ENCODE results near the gene RSBN1L. TPM values are rescaled to one million over a fixed set of nuclear protein-coding genes. Genes with fewer than 3 reads are reported as not detected.
"Not testable (repeated sequence)": the region's sequence is repeated elsewhere in the genome, so short reads cannot be mapped to it uniquely, and the experiment has no call there.

The RSBN1L gene
- total and polyA plus RNA-seq, 4 experiments from 2014 or later: 6.3 to 51.0 (median 26.3) TPM

GRCh38 chr7:77697535-77697831, 1.2 kb downstream of the RSBN1L start:
- H3K4me1 ChIP-seq (ENCODE audit: insufficient read depth, low read length): peaks cover 57% of the 10 kb centered on the region
- intact Hi-C loops (cut with micrococcal nuclease): loop anchor here (2.0 to 5.0 kb wide), 3 partner anchors 40 to 1395 kb away; partner anchors contain the start of gene HSPB1

DNA sequence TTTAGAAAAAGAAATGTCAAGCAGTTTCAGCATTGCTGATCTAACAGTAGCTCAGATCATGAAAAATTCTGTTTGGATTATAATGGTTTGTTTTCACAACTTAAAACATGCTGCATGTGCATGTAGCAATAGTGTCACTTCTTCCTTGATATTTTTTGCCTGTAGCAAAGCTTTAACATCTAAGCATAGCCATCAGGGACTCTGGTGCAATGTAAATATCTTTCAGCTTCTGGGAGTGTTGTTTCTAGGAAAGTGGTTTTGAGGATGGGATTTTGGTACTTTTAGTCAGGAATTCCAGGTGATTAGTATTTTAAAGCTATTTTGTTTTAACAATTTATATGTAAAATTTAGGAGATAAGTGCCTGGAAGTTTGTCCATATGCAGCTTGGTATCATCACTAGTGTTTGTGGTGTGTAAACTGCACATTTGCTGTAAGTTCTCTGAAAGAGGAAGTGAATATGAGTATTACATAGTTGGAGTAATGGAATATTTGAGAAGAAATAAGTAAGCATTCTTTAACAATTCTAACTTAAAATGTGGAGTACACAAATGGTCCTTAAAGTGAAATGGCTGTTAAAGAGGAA, 1.9 kb downstream of the RSBN1L start:
- DNase-seq: no peak
- no peaks in the 10 kb centered on the region for H3K36me3 ChIP-seq (ENCODE audit: insufficient read depth, low read length)
- ChIA-PET POLR2A (ENCODE audit: partially characterized antibody) (interaction anchor here (0.8 to 4.1 kb wide), 7 partner anchors 9 to 282 kb away, joined by 3 to 41 read pairs (median 5); partner anchors contain the start of genes GSAP, PHTF2 and TMEM60), CTCF (ENCODE audit: partially characterized antibody) (interaction anchor here (0.8 to 2.1 kb wide), 13 partner anchors 9 to 236 kb away, joined by 3 to 7 read pairs (median 4); no protein-coding TSS in a partner anchor)
- peak overlapping the region; percentile 89 for H3K27ac ChIP-seq (ENCODE audit: low read depth, low read length)
- H3K36me3 Mint-ChIP-seq: peaks cover 11 to 34% of the 10 kb centered on the region in 2 donors
- peak overlapping the region; percentile 74 to 99 for H3K4me3 ChIP-seq (ENCODE audit: low read length in 2 of 2)
- peaks cover 41 to 77% (median 61%) of the 10 kb centered on the region in 4 donors for H3K4me1 Mint-ChIP-seq
- peaks cover 64% of the 10 kb centered on the region for H3K4me1 ChIP-seq (ENCODE audit: insufficient read depth, low read length)
- H3K4me3 Mint-ChIP-seq: peak overlapping the region; percentile 91 to 99 (median 98)
- no peaks in the 10 kb centered on the region for H3K27me3 ChIP-seq (ENCODE audit: insufficient read depth, low read length)
- H3K27me3 Mint-ChIP-seq: no peaks in the 10 kb centered on the region
- peak overlapping the region; percentile 60 to 96 (median 95) for H3K27ac Mint-ChIP-seq
- no peaks in the 10 kb centered on the region for H3K9me3 Mint-ChIP-seq
- intact Hi-C loops (cut with micrococcal nuclease): loop anchor here (5.0 kb wide), 2 partner anchors 41 to 1396 kb away; partner anchors contain the start of gene HSPB1
- H3K9me3 ChIP-seq (ENCODE audit: control insufficient read depth in 1 of 2, low read length in 2 of 2): no peaks in the 10 kb centered on the region

More at GRCh38 chr7:77697535-77697831, 1.2 kb downstream of the RSBN1L start:
- Mint-ChIP-seq H3K27ac (peak overlapping the region; percentile 87 to 99 (median 96)), H3K4me3 (peak overlapping the region; percentile 91 to 99 (median 98)), H3K9me3 (no peaks in the 10 kb centered on the region), H3K36me3 (peaks cover 11 to 32% of the 10 kb centered on the region in 2 donors), H3K27me3 (no peaks in the 10 kb centered on the region), H3K4me1 (peaks cover 36 to 75% (median 58%) of the 10 kb centered on the region in 4 donors)
- Histone ChIP-seq H3K27me3 (ENCODE audit: insufficient read depth, low read length) (no peaks in the 10 kb centered on the region), H3K36me3 (ENCODE audit: insufficient read depth, low read length) (no peaks in the 10 kb centered on the region), H3K27ac (ENCODE audit: low read depth, low read length) (peak overlapping the region; percentile 89), H3K9me3 (ENCODE audit: control insufficient read depth in 1 of 2, low read length in 2 of 2) (no peaks in the 10 kb centered on the region), H3K4me3 (ENCODE audit: low read length in 2 of 2) (peak overlapping the region; percentile 74 to 99)
- CTCF ChIA-PET (ENCODE audit: partially characterized antibody): interaction anchor here (0.8 to 2.1 kb wide), 11 partner anchors 10 to 236 kb away, joined by 3 to 7 read pairs (median 4); no protein-coding TSS in a partner anchor
- POLR2A ChIA-PET (ENCODE audit: partially characterized antibody): interaction anchor here (0.7 to 4.1 kb wide), 10 partner anchors 10 to 282 kb away, joined by 3 to 41 read pairs (median 4); partner anchors contain the start of genes GSAP, PHTF2 and TMEM60
- peak in 2 of 5 donors; percentile 11 to 48 for DNase-seq

DNA sequence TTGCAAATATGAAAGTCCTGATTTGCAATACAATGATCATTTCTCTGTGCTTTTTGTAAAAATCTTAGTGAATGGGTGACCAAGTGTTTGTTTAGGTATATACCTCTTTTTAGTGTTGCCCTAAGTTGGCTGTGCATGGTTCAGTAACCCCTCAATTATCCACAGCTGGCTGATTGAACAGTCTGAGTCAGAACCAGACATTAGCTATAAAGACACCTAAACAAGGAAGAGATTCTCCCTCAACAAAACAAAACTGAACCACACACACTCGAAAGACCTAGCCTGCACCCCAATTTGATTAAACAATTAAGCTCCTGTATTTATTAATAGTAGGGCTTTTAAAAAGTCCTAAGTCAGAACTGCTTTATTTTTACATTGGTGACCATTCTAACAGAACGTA, 2.8 kb downstream of the RSBN1L start:
- peaks cover 39 to 76% (median 59%) of the 10 kb centered on the region in 4 donors for H3K4me1 Mint-ChIP-seq
- H3K36me3 Mint-ChIP-seq: peaks cover 11 to 36% of the 10 kb centered on the region in 2 donors
- H3K4me1 ChIP-seq (ENCODE audit: insufficient read depth, low read length): peaks cover 69% of the 10 kb centered on the region

GRCh38 chr7:77702513-77702912, 6.3 kb downstream of the RSBN1L start:
- CTCF ChIA-PET (ENCODE audit: partially characterized antibody): interaction anchor here (1.0 kb wide), 1 partner anchor 15 kb away, joined by 3 read pairs; no protein-coding TSS in a partner anchor
- Histone ChIP-seq H3K27me3 (ENCODE audit: insufficient read depth, low read length) (no peaks in the 10 kb centered on the region), H3K4me1 (ENCODE audit: insufficient read depth, low read length) (peaks cover 73% of the 10 kb centered on the region), H3K4me3 (ENCODE audit: low read length in 2 of 2) (no peak overlapping the region), H3K27ac (ENCODE audit: low read depth, low read length) (no peak overlapping the region), H3K36me3 (ENCODE audit: insufficient read depth, low read length) (no peaks in the 10 kb centered on the region), H3K9me3 (ENCODE audit: control insufficient read depth in 1 of 2, low read length in 2 of 2) (no peaks in the 10 kb centered on the region)
- Mint-ChIP-seq H3K9me3 (no peaks in the 10 kb centered on the region), H3K36me3 (peaks cover 11 to 23% of the 10 kb centered on the region in 2 donors), H3K4me3 (peak overlapping the region in 7 of 8 donors; percentile 8 to 70 (median 52)), H3K27ac (peak overlapping the region in 4 of 7 donors; percentile 17 to 74 (median 29)), H3K4me1 (peaks cover 36 to 71% (median 54%) of the 10 kb centered on the region in 4 donors), H3K27me3 (no peaks in the 10 kb centered on the region)
- POLR2A ChIA-PET (ENCODE audit: partially characterized antibody): no interaction called here
- DNase-seq: no peak
- intact Hi-C loops (cut with micrococcal nuclease): no loop called here

More for the DNA sequence above, 2.8 kb downstream of the RSBN1L start:
- no peaks in the 10 kb centered on the region for H3K36me3 ChIP-seq (ENCODE audit: insufficient read depth, low read length)
- H3K27ac ChIP-seq (ENCODE audit: low read depth, low read length): no peak overlapping the region
- H3K27ac Mint-ChIP-seq: peak overlapping the region in 5 of 7 donors; percentile 3 to 82 (median 37)
- peak overlapping the region in 1 of 2 donors; percentile 3 for H3K4me3 ChIP-seq (ENCODE audit: low read length in 2 of 2)
- H3K27me3 ChIP-seq (ENCODE audit: insufficient read depth, low read length): no peaks in the 10 kb centered on the region
- intact Hi-C loops (cut with micrococcal nuclease): loop anchor here (5.0 kb wide), 2 partner anchors 42 to 1397 kb away; partner anchors contain the start of gene HSPB1
- H3K9me3 Mint-ChIP-seq: no peaks in the 10 kb centered on the region
- DNase-seq: no peak
- CTCF ChIA-PET (ENCODE audit: partially characterized antibody): interaction anchor here (1.0 to 1.3 kb wide), 3 partner anchors 50 to 60 kb away, joined by 3 to 4 read pairs (median 3); no protein-coding TSS in a partner anchor
- POLR2A ChIA-PET (ENCODE audit: partially characterized antibody): interaction anchor here (1.8 kb wide), 1 partner anchor 99 kb away, joined by 5 read pairs; the partner anchor contains the start of genes PHTF2 and TMEM60
- no peaks in the 10 kb centered on the region for H3K27me3 Mint-ChIP-seq
- no peaks in the 10 kb centered on the region for H3K9me3 ChIP-seq (ENCODE audit: control insufficient read depth in 1 of 2, low read length in 2 of 2)
- H3K4me3 Mint-ChIP-seq: peak overlapping the region in 7 of 8 donors; percentile 0 to 99 (median 71)

GRCh38 chr7:77702968-77703472, 6.8 kb downstream of the RSBN1L start:
- intact Hi-C loops (cut with micrococcal nuclease): no loop called here
- Histone ChIP-seq H3K36me3 (ENCODE audit: insufficient read depth, low read length) (no peaks in the 10 kb centered on the region), H3K9me3 (ENCODE audit: control insufficient read depth in 1 of 2, low read length in 2 of 2) (no peaks in the 10 kb centered on the region), H3K27me3 (ENCODE audit: insufficient read depth, low read length) (no peaks in the 10 kb centered on the region), H3K27ac (ENCODE audit: low read depth, low read length) (no peak overlapping the region), H3K4me3 (ENCODE audit: low read length in 2 of 2) (no peak overlapping the region), H3K4me1 (ENCODE audit: insufficient read depth, low read length) (peaks cover 70% of the 10 kb centered on the region)
- POLR2A ChIA-PET (ENCODE audit: partially characterized antibody): interaction anchor here (0.6 kb wide), 1 partner anchor 244 kb away, joined by 3 read pairs; no protein-coding TSS in a partner anchor
- no peak for DNase-seq
- no peaks in the 10 kb centered on the region for H3K27me3 Mint-ChIP-seq
- peaks cover 11 to 21% of the 10 kb centered on the region in 2 donors for H3K36me3 Mint-ChIP-seq
- H3K4me1 Mint-ChIP-seq: peaks cover 35 to 69% (median 53%) of the 10 kb centered on the region in 4 donors
- no peaks in the 10 kb centered on the region for H3K9me3 Mint-ChIP-seq
- peak overlapping the region in 2 of 7 donors; percentile 5 to 28 for H3K27ac Mint-ChIP-seq
- H3K4me3 Mint-ChIP-seq: peak overlapping the region in 6 of 8 donors; percentile 23 to 65 (median 54)
- CTCF ChIA-PET (ENCODE audit: partially characterized antibody): interaction anchor here (0.8 to 1.0 kb wide), 2 partner anchors 15 to 45 kb away, joined by 3 read pairs; no protein-coding TSS in a partner anchor

- ChIA-PET POLR2A (ENCODE audit: partially characterized antibody) (interaction anchor here (0.6 kb wide), 1 partner anchor 243 kb away, joined by 3 read pairs; no protein-coding TSS in a partner anchor), CTCF (ENCODE audit: partially characterized antibody) (interaction anchor here (0.8 kb wide), 1 partner anchor 46 kb away, joined by 3 read pairs; no protein-coding TSS in a partner anchor)
- intact Hi-C loops (cut with micrococcal nuclease); H3K27me3 ChIP-seq (ENCODE audit: insufficient read depth, low read length); H3K36me3 ChIP-seq (ENCODE audit: insufficient read depth, low read length); H3K27me3 Mint-ChIP-seq; H3K4me3 ChIP-seq (ENCODE audit: low read length in 2 of 2); H3K9me3 ChIP-seq (ENCODE audit: control insufficient read depth in 1 of 2, low read length in 2 of 2); DNase-seq; H3K27ac ChIP-seq (ENCODE audit: low read depth, low read length); H3K9me3 Mint-ChIP-seq: not testable (repeated sequence)
- peaks cover 70% of the 10 kb centered on the region for H3K4me1 ChIP-seq (ENCODE audit: insufficient read depth, low read length)
- Mint-ChIP-seq H3K4me3 (peak overlapping the region in 1 of 8 donors; percentile 15), H3K36me3 (peaks cover 11 to 18% of the 10 kb centered on the region in 2 donors), H3K27ac (peak overlapping the region in 1 of 7 donors; percentile 46), H3K4me1 (peaks cover 36 to 69% (median 54%) of the 10 kb centered on the region in 4 donors)
These were observed 7.4 kb downstream of the RSBN1L start for GRCh38 chr7:77703669-77704068.

Data from CD4-positive, alpha-beta memory T cell (primary cell).